Progenitor cell of endocrine pancreas (in vitro differentiated cells): Measurements from ENCODE around the gene SMURF2. TPM values are rescaled to one million over a fixed set of nuclear protein-coding genes. Genes with fewer than 3 reads are reported as not detected.

Experiments
- DNase-seq: peaks from one replicate; pipeline ENCODE4 v3.0.0; 2021; ENCODE audit warnings: low spot score; ENCODE audit not compliant: unreplicated experiment
- H3K27ac Mint-ChIP-seq: 2 replicates; pipeline ENCODE4 v1.8.0; 2021; ENCODE audit warnings: mild to moderate bottlenecking, moderate library complexity, mixed read lengths
- H3K27me3 Mint-ChIP-seq: 2 replicates; pipeline ENCODE4 v1.8.0; 2021; ENCODE audit warnings: mixed read lengths
- H3K36me3 Mint-ChIP-seq: 2 replicates; pipeline ENCODE4 v1.8.0; 2022; ENCODE audit warnings: mixed read lengths; ENCODE audit not compliant: insufficient read depth
- H3K4me1 Mint-ChIP-seq: 2 replicates; pipeline ENCODE4 v1.8.0; 2021; ENCODE audit warnings: low read depth, mixed read lengths
- H3K4me3 Mint-ChIP-seq: 2 replicates; pipeline ENCODE4 v1.8.0; 2021; ENCODE audit warnings: low read depth, mild to moderate bottlenecking, moderate library complexity, mixed read lengths
- H3K9me3 Mint-ChIP-seq: 2 replicates; pipeline ENCODE4 v1.8.0; 2021; ENCODE audit warnings: low read depth, mixed read lengths
- total RNA-seq: library from RNA; stranded (reverse); gene quantifications from 2 replicates; pipeline ENCODE4 v1.2.1, GENCODE V29; 2021
- TF ChIP-seq, protein P1 (sequence below): fragments of 200-600 bp; sonication (generic); IDR thresholded peaks from one replicate; pipeline ENCODE4 v1.5.0; 2021; ENCODE audit warnings: antibody characterized with exemption, mild to moderate bottlenecking; ENCODE audit not compliant: unreplicated experiment

Gene SMURF2
- total RNA-seq, 1 donor from 2014 or later: 43.9 TPM

DNA sequence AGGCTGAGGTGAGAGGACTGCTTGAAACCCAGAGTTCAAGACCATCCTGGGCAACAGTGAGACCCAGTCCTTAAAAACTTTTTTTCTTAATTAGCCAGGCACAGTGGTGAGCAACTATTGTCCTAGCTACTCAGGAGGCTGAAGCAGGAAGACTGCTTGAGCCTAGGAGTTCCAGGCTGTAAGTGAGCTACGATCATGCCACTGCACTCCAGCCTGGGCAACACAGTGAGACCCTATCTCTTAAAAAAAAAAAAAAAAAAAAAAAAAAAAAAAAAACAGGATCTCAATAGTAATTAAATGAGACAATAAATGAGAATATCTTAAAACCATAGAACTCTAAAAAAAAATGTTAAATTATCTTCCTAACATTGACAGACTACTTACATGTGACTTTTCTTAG is 14.3 kb downstream of the SMURF2 start:
- Mint-ChIP-seq H3K36me3 (peaks cover 2% of the 10 kb centered on the region), H3K27me3 (no peaks in the 10 kb centered on the region), H3K4me1 (peaks cover 11% of the 10 kb centered on the region), H3K9me3 (no peaks in the 10 kb centered on the region), H3K4me3 (no peak overlapping the region), H3K27ac (no peak overlapping the region)
- TF ChIP-seq, protein P1, sequence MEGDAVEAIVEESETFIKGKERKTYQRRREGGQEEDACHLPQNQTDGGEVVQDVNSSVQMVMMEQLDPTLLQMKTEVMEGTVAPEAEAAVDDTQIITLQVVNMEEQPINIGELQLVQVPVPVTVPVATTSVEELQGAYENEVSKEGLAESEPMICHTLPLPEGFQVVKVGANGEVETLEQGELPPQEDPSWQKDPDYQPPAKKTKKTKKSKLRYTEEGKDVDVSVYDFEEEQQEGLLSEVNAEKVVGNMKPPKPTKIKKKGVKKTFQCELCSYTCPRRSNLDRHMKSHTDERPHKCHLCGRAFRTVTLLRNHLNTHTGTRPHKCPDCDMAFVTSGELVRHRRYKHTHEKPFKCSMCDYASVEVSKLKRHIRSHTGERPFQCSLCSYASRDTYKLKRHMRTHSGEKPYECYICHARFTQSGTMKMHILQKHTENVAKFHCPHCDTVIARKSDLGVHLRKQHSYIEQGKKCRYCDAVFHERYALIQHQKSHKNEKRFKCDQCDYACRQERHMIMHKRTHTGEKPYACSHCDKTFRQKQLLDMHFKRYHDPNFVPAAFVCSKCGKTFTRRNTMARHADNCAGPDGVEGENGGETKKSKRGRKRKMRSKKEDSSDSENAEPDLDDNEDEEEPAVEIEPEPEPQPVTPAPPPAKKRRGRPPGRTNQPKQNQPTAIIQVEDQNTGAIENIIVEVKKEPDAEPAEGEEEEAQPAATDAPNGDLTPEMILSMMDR: no peak
- DNase-seq: no peak

DNA sequence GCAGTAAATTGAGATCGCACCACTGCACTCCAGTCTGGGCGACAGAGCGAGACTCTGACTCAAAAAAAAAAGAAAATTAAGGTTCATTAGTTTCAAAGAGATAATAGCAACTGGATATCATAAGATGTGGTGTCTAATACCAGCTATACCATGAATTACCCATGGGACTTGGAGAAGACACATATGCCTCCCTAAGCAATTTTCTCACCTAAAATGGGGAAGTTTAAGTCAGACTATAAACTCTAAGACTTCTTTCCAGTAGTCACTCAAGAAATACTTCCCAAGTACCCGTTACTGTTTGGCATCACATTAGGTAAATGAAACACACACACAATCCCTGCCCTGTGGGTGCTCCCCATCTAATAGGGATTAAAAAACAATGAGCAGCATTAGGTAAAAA is 22.6 kb downstream of the SMURF2 start:
- Mint-ChIP-seq H3K36me3 (peaks cover 7% of the 10 kb centered on the region), H3K9me3 (no peaks in the 10 kb centered on the region), H3K4me3 (no peak overlapping the region), H3K4me1 (peaks cover 5% of the 10 kb centered on the region), H3K27me3 (no peaks in the 10 kb centered on the region), H3K27ac (no peak overlapping the region)
- no peak for DNase-seq
- TF ChIP-seq, protein P1: no peak

DNA sequence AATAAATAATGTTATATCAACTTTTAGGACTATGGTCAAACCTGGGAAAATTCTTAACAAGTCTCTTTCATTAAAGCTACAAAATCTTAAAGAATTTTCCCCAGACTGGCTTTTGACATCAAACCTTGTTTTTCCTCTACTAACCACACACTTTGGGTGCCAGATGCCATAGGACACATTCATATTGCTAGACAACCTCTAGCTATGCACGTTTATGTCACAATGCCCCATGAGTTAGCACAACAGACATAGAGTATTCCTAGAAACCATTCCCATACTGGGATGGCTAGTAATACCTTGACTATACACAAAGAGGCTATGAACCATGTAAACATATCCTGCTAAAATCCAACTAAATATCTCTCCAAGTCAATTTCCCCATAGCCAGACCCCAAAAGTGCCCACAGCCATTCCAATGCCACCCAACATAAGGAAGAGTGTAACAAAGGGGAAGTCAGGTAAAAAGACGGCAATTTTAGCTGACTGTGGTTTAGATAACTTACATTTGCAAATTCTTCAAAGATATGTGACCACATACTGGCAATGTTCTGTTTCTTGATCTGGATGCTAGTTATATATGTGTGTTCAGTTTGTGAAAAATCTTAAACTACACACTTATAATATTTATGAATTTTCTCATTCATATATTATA is 23.4 kb downstream of the SMURF2 start:
- DNase-seq: no peak
- H3K9me3 Mint-ChIP-seq: no peaks in the 10 kb centered on the region
- peaks cover 7% of the 10 kb centered on the region for H3K36me3 Mint-ChIP-seq
- H3K27ac Mint-ChIP-seq: peak overlapping the region; percentile 50
- TF ChIP-seq, protein P1: no peak
- H3K4me3 Mint-ChIP-seq: no peak overlapping the region
- peaks cover 5% of the 10 kb centered on the region for H3K4me1 Mint-ChIP-seq
- no peaks in the 10 kb centered on the region for H3K27me3 Mint-ChIP-seq

DNA sequence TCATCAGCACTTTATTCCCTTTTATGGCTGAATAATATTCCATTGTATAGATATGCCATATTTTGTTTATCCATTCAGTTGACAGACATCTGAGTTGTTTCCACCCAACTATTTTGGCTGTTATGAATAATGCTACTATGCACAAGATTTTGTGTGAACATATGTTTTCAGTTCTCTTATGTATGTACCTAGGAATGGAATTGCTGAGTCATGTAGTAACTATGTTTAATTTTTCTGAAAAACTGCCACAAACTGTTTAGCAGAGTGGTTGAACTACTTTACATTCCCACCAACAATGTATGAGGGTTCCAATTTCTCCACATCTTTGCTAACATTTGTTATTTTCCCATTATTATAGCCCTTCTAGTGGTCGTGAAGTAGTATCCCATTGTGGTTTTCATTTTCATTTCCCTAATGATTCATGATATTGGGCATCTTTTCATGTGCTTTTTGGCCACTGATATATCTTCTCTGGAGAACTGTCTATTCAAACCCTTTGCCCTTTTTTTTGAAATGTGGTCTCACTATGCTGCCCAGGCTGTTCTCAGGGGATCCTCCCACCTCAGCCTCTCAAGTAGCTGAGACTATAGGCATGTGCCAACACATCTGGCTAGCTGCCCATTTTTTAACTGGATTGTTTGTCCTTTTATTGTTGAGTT is 26.3 kb downstream of the SMURF2 start:
- DNase-seq: no peak
- TF ChIP-seq, protein P1: no peak
- Mint-ChIP-seq H3K4me3 (no peak overlapping the region), H3K36me3 (peaks cover 7% of the 10 kb centered on the region), H3K27me3 (no peaks in the 10 kb centered on the region), H3K9me3 (no peaks in the 10 kb centered on the region), H3K4me1 (peaks cover 9% of the 10 kb centered on the region), H3K27ac (no peak overlapping the region)

DNA sequence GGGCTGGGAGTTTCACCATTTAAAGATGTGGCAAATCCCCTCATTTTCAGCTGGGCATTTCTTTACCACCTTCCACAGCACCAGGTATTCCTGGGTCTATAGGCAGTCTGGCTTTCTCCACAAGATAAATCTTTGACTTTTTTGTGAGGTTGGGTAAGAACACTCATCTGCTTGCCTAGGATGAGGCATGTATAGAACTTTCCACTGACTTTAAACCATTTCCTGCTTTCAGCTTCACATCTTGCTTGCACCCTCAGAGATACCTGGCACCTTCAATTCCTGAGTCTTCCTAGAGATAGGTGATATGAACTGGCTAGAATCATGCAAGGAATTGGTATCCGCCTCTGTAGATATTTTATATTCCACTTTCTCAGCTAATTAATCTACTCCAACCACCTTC is 27.9 kb downstream of the SMURF2 start:
- Mint-ChIP-seq H3K36me3 (peaks cover 7% of the 10 kb centered on the region), H3K4me3 (no peak overlapping the region), H3K27me3 (no peaks in the 10 kb centered on the region), H3K4me1 (peaks cover 12% of the 10 kb centered on the region), H3K9me3 (no peaks in the 10 kb centered on the region), H3K27ac (peak overlapping the region; percentile 7)
- TF ChIP-seq, protein P1: no peak
- no peak for DNase-seq
